ENCODE measurements around the gene SETD2. TPM values are rescaled to one million over a fixed set of nuclear protein-coding genes. Genes with fewer than 3 reads are reported as not detected.

SETD2 gene
- total RNA-seq: 43.5 and 47.1 TPM in 2 replicates

DNA sequence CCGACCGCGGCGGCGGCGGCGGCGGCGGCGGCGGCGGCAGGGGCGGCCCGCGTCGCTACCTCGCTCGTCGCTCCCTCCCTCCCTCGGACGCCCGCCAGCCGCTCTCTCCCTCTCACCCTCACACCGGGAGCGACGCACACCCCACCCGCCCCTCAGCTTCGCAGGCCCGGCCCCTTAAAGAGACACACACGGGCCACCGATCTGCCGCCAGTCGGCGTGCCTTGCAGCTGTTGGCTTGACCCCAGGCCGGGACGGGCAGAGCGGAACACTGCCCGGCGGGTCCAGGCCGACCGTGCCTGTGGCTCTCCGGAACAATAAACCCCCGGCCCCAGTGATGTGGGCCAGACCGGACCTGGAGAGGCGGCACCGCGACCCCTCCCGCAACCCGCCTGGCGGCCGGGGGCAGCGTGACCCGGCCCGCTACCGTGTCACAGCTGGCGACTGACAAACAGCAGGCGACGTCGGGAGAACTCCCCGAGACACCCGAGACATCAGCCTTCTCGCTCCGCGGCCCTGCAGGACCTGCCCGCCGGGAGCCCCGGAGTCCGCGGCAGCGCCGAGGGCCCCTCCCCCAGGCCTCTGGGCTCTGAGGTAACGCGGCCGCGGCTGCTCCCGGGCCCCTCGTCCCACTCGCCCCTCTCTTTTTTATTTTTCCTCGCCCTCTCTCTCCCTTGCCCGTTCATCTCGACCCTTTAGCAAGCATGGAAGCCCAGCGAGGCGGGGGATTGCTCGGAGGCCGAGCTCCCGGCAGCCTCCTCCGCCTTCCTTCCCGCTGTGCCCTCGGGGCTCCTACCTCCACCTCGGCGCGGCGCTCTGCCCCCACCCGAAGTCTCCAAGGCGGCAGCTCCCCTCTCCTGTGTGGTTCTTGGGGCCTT, at the start of gene SETD2:
TSS of gene SETD2 (minus strand) at position 107 of the 875 bp plus-strand sequence. CDS start 189 bp downstream, outside the sequence.

GRCh38 chr3:46978985-46979944, 184.6 kb downstream of the SETD2 start, which contains the start of gene NBEAL2:
Gene NBEAL2, plus strand, starts transcription at chr3:46979666. Its CDS starts 196 bp downstream, at chr3:46979862.

DNA sequence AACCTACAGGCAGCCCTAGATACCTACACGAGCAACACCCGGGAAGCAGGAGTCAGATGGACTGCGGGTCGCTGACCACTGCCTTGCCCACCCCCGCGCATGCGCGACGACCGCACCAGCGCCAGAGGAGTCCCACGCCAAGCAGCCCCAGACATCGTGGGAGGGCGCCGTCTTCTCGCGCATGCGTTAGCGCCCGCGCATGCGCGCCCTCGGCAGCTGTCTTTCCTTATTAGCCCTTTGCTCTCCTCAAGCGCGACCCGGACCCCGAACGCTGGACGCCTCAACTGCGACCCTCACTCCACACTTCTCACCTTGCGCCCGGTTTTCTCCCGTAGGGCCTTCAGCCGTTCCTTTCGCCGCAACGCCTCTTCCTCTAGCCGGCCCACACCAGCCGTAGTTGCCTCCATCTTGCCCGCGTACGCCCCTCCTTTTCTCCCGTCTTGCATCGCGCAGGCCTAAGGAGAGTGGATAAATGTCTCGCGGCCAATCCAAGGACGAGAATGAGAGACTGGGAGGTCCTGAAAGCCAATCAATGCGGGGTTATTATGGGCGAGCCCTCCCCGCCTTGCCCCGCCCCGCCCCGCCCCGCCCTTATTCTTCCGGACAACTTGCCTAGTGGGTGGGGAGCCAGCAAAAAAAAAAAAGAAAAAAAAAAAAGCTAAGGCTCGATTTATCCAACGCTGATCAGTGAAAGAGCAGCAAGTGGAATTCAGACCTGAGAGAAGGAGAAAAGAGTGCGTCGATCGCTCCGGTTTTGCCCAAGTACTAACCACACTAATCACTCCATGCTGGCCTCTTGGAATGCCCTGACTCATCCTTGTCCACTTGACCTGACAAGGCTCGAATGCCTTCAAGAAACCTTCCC, 187.4 kb downstream of the SETD2 start, which contains the start of gene CCDC12:
TSS of gene CCDC12 (minus strand) at position 420 of the 865 bp plus-strand sequence. CDS start at position 407, 13 bp downstream.

Small RNA genes lying within 50 kb of the gene (small RNA-seq; reads per million reads assigned to genes)
- not detected for gene MRPL57P3

Other genes starting within 250 kb of the SETD2 start
- 17.6 and 22.5 TPM in 2 replicates for gene CCDC12, start 187.4 kb downstream of the SETD2 start, total RNA-seq
- 2.7 and 3.7 TPM in 2 replicates for gene NBEAL2, start 184.4 kb downstream of the SETD2 start, total RNA-seq
- gene KIF9, start 118.7 kb upstream of the SETD2 start, total RNA-seq: 6.5 and 7.1 TPM in 2 replicates
- 15.5 and 21.2 TPM in 2 replicates for gene KLHL18, start 118.8 kb upstream of the SETD2 start, total RNA-seq
- 12.9 and 21.7 TPM in 2 replicates for gene PTPN23, start 216.9 kb upstream of the SETD2 start, total RNA-seq

All from articular chondrocyte of knee joint (primary cell).